ENCODE results near the gene SCN4B. TPM values are rescaled to one million over a fixed set of nuclear protein-coding genes. Genes with fewer than 3 reads are reported as not detected.

SCN4B gene
- total and polyA plus RNA-seq, 4 donors, result 0.05 to 0.67 (median 0.42) TPM; not detected in 1

DNA sequence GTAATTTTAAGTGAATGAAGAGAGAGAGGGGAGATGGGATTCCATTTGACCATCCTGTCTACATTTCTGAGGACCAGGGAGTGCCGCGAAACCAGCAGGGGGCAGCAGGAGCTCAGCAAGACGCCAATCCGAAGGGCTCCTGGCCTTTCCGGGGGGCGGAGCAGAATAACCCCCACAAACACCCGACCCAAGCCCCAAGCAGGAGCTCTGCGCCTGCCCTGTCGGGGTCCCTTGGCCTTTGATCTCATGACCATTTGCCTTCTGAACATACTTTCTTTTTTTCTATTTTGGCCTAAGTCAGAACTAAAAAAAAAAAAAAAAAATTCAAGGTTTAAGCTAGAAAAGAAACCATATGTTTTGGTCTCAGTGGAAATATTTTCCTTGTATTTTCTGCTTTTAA lies 45.7 kb upstream of the SCN4B start:
- Histone ChIP-seq H3K9me3 (ENCODE audit: control insufficient read depth in 4 of 4, low read length in 3 of 4) (no peaks in the 10 kb centered on the region), H3K4me1 (ENCODE audit: control insufficient read depth in 4 of 4, insufficient read depth in 4 of 4, low read length in 3 of 4) (peaks cover 18 to 52% (median 47%) of the 10 kb centered on the region in 4 donors), H3K4me3 (ENCODE audit: low read depth in 1 of 3, low read length in 3 of 3) (no peak overlapping the region), H3K27ac (ENCODE audit: low read depth in 1 of 2, low read length in 2 of 2) (peak overlapping the region in 1 of 2 donors; percentile 44), H3K27me3 (ENCODE audit: control insufficient read depth in 4 of 4, insufficient read depth in 4 of 4, low read length in 3 of 4) (no peaks in the 10 kb centered on the region), H3K36me3 (ENCODE audit: control insufficient read depth in 4 of 4, insufficient read depth in 3 of 4, low read depth in 1 of 4, low read length in 3 of 4) (no peaks in the 10 kb centered on the region), H3K9ac (ENCODE audit: low read depth in 1 of 2, low read length in 2 of 2) (peak overlapping the region in 1 of 2 donors; percentile 16)
- TF ChIP-seq TAF1 (conservative IDR thresholded peaks at IDR 0.05) (no peak), HNF4A (conservative IDR thresholded peaks at IDR 0.05) (no peak), FOXA1 (IDR thresholded peaks at IDR 0.05) (no peak), FOXA2 (IDR thresholded peaks at IDR 0.05) (no peak), RAD21 (IDR thresholded peaks at IDR 0.05) (peak; percentile 94 to 95), HNF4G (IDR thresholded peaks at IDR 0.05) (no peak), YY1 (IDR thresholded peaks at IDR 0.05) (no peak), JUND (IDR thresholded peaks at IDR 0.05) (no peak), EGR1 (IDR thresholded peaks at IDR 0.05; ENCODE audit: low read depth in 2 of 2) (no peak), SP1 (IDR thresholded peaks at IDR 0.05) (no peak)
- TF ChIP-seq, protein P1, sequence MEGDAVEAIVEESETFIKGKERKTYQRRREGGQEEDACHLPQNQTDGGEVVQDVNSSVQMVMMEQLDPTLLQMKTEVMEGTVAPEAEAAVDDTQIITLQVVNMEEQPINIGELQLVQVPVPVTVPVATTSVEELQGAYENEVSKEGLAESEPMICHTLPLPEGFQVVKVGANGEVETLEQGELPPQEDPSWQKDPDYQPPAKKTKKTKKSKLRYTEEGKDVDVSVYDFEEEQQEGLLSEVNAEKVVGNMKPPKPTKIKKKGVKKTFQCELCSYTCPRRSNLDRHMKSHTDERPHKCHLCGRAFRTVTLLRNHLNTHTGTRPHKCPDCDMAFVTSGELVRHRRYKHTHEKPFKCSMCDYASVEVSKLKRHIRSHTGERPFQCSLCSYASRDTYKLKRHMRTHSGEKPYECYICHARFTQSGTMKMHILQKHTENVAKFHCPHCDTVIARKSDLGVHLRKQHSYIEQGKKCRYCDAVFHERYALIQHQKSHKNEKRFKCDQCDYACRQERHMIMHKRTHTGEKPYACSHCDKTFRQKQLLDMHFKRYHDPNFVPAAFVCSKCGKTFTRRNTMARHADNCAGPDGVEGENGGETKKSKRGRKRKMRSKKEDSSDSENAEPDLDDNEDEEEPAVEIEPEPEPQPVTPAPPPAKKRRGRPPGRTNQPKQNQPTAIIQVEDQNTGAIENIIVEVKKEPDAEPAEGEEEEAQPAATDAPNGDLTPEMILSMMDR (IDR thresholded peaks at IDR 0.05; ENCODE audit: low read depth, low read length, missing input control), result peak; percentile 88
- TF ChIP-seq, protein P2, sequence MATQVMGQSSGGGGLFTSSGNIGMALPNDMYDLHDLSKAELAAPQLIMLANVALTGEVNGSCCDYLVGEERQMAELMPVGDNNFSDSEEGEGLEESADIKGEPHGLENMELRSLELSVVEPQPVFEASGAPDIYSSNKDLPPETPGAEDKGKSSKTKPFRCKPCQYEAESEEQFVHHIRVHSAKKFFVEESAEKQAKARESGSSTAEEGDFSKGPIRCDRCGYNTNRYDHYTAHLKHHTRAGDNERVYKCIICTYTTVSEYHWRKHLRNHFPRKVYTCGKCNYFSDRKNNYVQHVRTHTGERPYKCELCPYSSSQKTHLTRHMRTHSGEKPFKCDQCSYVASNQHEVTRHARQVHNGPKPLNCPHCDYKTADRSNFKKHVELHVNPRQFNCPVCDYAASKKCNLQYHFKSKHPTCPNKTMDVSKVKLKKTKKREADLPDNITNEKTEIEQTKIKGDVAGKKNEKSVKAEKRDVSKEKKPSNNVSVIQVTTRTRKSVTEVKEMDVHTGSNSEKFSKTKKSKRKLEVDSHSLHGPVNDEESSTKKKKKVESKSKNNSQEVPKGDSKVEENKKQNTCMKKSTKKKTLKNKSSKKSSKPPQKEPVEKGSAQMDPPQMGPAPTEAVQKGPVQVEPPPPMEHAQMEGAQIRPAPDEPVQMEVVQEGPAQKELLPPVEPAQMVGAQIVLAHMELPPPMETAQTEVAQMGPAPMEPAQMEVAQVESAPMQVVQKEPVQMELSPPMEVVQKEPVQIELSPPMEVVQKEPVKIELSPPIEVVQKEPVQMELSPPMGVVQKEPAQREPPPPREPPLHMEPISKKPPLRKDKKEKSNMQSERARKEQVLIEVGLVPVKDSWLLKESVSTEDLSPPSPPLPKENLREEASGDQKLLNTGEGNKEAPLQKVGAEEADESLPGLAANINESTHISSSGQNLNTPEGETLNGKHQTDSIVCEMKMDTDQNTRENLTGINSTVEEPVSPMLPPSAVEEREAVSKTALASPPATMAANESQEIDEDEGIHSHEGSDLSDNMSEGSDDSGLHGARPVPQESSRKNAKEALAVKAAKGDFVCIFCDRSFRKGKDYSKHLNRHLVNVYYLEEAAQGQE (IDR thresholded peaks at IDR 0.05), result no peak
- TF ChIP-seq, protein P3, sequence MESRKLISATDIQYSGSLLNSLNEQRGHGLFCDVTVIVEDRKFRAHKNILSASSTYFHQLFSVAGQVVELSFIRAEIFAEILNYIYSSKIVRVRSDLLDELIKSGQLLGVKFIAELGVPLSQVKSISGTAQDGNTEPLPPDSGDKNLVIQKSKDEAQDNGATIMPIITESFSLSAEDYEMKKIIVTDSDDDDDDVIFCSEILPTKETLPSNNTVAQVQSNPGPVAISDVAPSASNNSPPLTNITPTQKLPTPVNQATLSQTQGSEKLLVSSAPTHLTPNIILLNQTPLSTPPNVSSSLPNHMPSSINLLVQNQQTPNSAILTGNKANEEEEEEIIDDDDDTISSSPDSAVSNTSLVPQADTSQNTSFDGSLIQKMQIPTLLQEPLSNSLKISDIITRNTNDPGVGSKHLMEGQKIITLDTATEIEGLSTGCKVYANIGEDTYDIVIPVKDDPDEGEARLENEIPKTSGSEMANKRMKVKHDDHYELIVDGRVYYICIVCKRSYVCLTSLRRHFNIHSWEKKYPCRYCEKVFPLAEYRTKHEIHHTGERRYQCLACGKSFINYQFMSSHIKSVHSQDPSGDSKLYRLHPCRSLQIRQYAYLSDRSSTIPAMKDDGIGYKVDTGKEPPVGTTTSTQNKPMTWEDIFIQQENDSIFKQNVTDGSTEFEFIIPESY (IDR thresholded peaks at IDR 0.05), result no peak
- DNase-seq (ENCODE audit: low spot score), result peak; percentile 85
- WGBS, result under 1% methylated on average over 9 of the region's 9 CpGs

- H3K27ac ChIP-seq (ENCODE audit: low read depth in 1 of 2, low read length in 2 of 2), result peak overlapping the region; percentile 76 to 81
- H3K9me3 ChIP-seq (ENCODE audit: control insufficient read depth in 4 of 4, low read length in 3 of 4), result peaks cover 0 to 2% (median 0%) of the 10 kb centered on the region in 4 donors
- H3K9ac ChIP-seq (ENCODE audit: low read depth in 1 of 2, low read length in 2 of 2), result no peak overlapping the region
- no peaks in the 10 kb centered on the region for H3K36me3 ChIP-seq (ENCODE audit: control insufficient read depth in 4 of 4, insufficient read depth in 3 of 4, low read depth in 1 of 4, low read length in 3 of 4)
- H3K27me3 ChIP-seq (ENCODE audit: control insufficient read depth in 4 of 4, insufficient read depth in 4 of 4, low read length in 3 of 4), result no peaks in the 10 kb centered on the region
- 24% methylated on average over 10 of the region's 10 CpGs for WGBS
- peaks cover 13 to 38% (median 28%) of the 10 kb centered on the region in 4 donors for H3K4me1 ChIP-seq (ENCODE audit: control insufficient read depth in 4 of 4, insufficient read depth in 4 of 4, low read length in 3 of 4)
- peak; percentile 75 for DNase-seq (ENCODE audit: low spot score)
- no peak overlapping the region for H3K4me3 ChIP-seq (ENCODE audit: low read depth in 1 of 3, low read length in 3 of 3)
- TF ChIP-seq, protein P4, sequence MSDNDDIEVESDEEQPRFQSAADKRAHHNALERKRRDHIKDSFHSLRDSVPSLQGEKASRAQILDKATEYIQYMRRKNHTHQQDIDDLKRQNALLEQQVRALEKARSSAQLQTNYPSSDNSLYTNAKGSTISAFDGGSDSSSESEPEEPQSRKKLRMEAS (IDR thresholded peaks at IDR 0.05), result peak; percentile 65
- TF ChIP-seq HNF4G (IDR thresholded peaks at IDR 0.05) (no peak), YY1 (IDR thresholded peaks at IDR 0.05) (peak; percentile 78), RAD21 (IDR thresholded peaks at IDR 0.05) (peak; percentile 52 to 71), TAF1 (conservative IDR thresholded peaks at IDR 0.05) (peak; percentile 68), HNF4A (conservative IDR thresholded peaks at IDR 0.05) (peak; percentile 50 to 77), NR2F2 (IDR thresholded peaks at IDR 0.05) (no peak), RXRA (IDR thresholded peaks at IDR 0.05) (peak; percentile 71 to 90), EGR1 (IDR thresholded peaks at IDR 0.05; ENCODE audit: low read depth in 2 of 2) (peak in 1 of 2 donors; percentile 72), GABPA (IDR thresholded peaks at IDR 0.05 in 1 of 2, conservative IDR thresholded peaks at IDR 0.05 in 1 of 2) (peak in 1 of 2 donors; percentile 64), JUND (IDR thresholded peaks at IDR 0.05) (peak; percentile 76 to 90), ATF3 (IDR thresholded peaks at IDR 0.05) (peak; percentile 62), FOXA1 (IDR thresholded peaks at IDR 0.05) (peak; percentile 74), SP1 (IDR thresholded peaks at IDR 0.05) (peak; percentile 86)
- TF ChIP-seq, protein P3 (IDR thresholded peaks at IDR 0.05), result peak; percentile 72
Observed at GRCh38 chr11:118194835-118195627, 42.4 kb upstream of the SCN4B start.
